ENCODE data around the gene KPNB1. TPM values are rescaled to one million over a fixed set of nuclear protein-coding genes. Genes with fewer than 3 reads are reported as not detected.

Gene KPNB1
- total RNA-seq, 2 donors from 2014 or later, result 73.4 to 137 TPM

GRCh38 chr17:47724705-47725104 lies 75.0 kb downstream of the KPNB1 start:
- no peak overlapping the region for H3K4me3 ChIP-seq
- no peaks in the 10 kb centered on the region for H3K36me3 ChIP-seq (replicated peaks in 1 of 2; ENCODE audit: insufficient read depth in 1 of 2, low read depth in 2 of 2)
- peaks cover 8% of the 10 kb centered on the region for H3K4me1 ChIP-seq
- no peak for DNase-seq
- no peak overlapping the region for H3K27ac ChIP-seq
- no peaks in the 10 kb centered on the region for H3K9me3 ChIP-seq
- intact Hi-C loops (cut with DNase I), result no loop called here
- TF ChIP-seq POLR2A (IDR thresholded peaks at IDR 0.05), result no peak
- TF ChIP-seq CTCF (IDR thresholded peaks at IDR 0.05), result no peak
- 63 to 84% methylated on average over 2 of the region's 2 CpGs for WGBS, 2 donors
- no peak for ATAC-seq
- H3K27me3 ChIP-seq, result peaks cover 0 to 16% of the 10 kb centered on the region in 2 donors

- H3K36me3 ChIP-seq (replicated peaks in 1 of 2; ENCODE audit: insufficient read depth in 1 of 2, low read depth in 2 of 2), result no peaks in the 10 kb centered on the region
- peaks cover 0 to 16% of the 10 kb centered on the region in 2 donors for H3K27me3 ChIP-seq
- H3K27ac ChIP-seq, result no peak overlapping the region
- DNase-seq (no peak), ATAC-seq (no peak)
- 50 to 74% methylated on average over 13 of the region's 13 CpGs for WGBS, 2 donors
- H3K9me3 ChIP-seq, result no peaks in the 10 kb centered on the region
- intact Hi-C loops (cut with DNase I), result no loop called here
- TF ChIP-seq POLR2A (IDR thresholded peaks at IDR 0.05), result no peak
- no peak for TF ChIP-seq CTCF (IDR thresholded peaks at IDR 0.05)
- no peak overlapping the region for H3K4me3 ChIP-seq
- H3K4me1 ChIP-seq, result peaks cover 8% of the 10 kb centered on the region
Measured at GRCh38 chr17:47725446-47726111, 75.9 kb downstream of the KPNB1 start.

- H3K27me3 ChIP-seq, result peaks cover 0 to 4% of the 10 kb centered on the region in 2 donors
- TF ChIP-seq POLR2A (IDR thresholded peaks at IDR 0.05) (no peak), CTCF (IDR thresholded peaks at IDR 0.05) (no peak)
- DNase-seq (no peak), ATAC-seq (no peak)
- H3K27ac ChIP-seq, result no peak overlapping the region
- H3K4me3 ChIP-seq, result no peak overlapping the region
- no peaks in the 10 kb centered on the region for H3K9me3 ChIP-seq
- no peaks in the 10 kb centered on the region for H3K36me3 ChIP-seq (replicated peaks in 1 of 2; ENCODE audit: insufficient read depth in 1 of 2, low read depth in 2 of 2)
- H3K4me1 ChIP-seq, result no peaks in the 10 kb centered on the region
- WGBS, 2 donors, result 82 to 89% methylated on average over 12 of the region's 12 CpGs
- intact Hi-C loops (cut with DNase I), result no loop called here
Measured at GRCh38 chr17:47726796-47727703, 77.3 kb downstream of the KPNB1 start.

DNA sequence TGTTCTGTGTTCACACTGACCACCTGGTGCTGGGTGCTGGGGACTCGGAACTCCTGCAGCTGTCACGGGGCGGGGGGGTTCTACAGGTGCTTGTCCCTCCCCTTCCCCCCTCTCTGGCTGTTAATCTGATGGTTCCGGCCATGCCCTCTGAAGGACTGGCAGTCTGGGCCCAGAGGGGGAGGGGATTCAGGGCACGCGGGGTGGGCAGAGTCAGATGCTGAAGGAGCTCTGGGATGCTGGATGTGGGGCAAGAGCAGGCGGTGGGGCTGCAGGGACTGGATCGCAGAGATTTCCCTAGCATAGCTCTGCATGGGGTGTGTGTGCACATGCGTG lies 78.0 kb downstream of the KPNB1 start:
- intact Hi-C loops (cut with DNase I), result no loop called here
- ATAC-seq, result no peak
- 68 to 72% methylated on average over 7 to 8 of the region's 9 CpGs for WGBS, 2 donors
- Histone ChIP-seq H3K27me3 (peaks cover 0 to 9% of the 10 kb centered on the region in 2 donors), H3K36me3 (replicated peaks in 1 of 2; ENCODE audit: insufficient read depth in 1 of 2, low read depth in 2 of 2) (no peaks in the 10 kb centered on the region), H3K4me1 (no peaks in the 10 kb centered on the region), H3K4me3 (no peak overlapping the region), H3K9me3 (no peaks in the 10 kb centered on the region), H3K27ac (no peak overlapping the region)
- no peak for DNase-seq
- TF ChIP-seq CTCF (IDR thresholded peaks at IDR 0.05) (no peak), POLR2A (IDR thresholded peaks at IDR 0.05) (no peak)
